Glomerular visceral epithelial cell (primary cell): ENCODE data around the gene TAF1D.

Experiments
- DNase-seq: peaks from one replicate; pipeline ENCODE4 v3.0.0-alpha.2; 2016; ENCODE audit errors: extremely low spot score

TAF1D gene

GRCh38 chr11:93720522-93720921 lies 20.8 kb downstream of the TAF1D start:
- DNase-seq = no peak

GRCh38 chr11:93719310-93719709 lies 22.0 kb downstream of the TAF1D start:
- DNase-seq = no peak

- no peak for DNase-seq
These were observed 23.2 kb downstream of the TAF1D start for GRCh38 chr11:93718057-93718563.

GRCh38 chr11:93717501-93717900 lies 23.8 kb downstream of the TAF1D start:
- DNase-seq = peak; percentile 45

- no peak for DNase-seq
These were observed 25.4 kb downstream of the TAF1D start for GRCh38 chr11:93715797-93716396.

GRCh38 chr11:93712678-93713077 lies 28.6 kb downstream of the TAF1D start:
- DNase-seq = no peak

- DNase-seq = no peak
These were observed 31.1 kb downstream of the TAF1D start for GRCh38 chr11:93710239-93710638.

- no peak for DNase-seq
These were observed 37.1 kb downstream of the TAF1D start for GRCh38 chr11:93704237-93704636.

GRCh38 chr11:93700830-93701229 lies 40.5 kb downstream of the TAF1D start:
- no peak for DNase-seq

GRCh38 chr11:93697611-93698010 lies 43.7 kb downstream of the TAF1D start:
- DNase-seq = no peak

GRCh38 chr11:93694557-93694956 lies 46.7 kb downstream of the TAF1D start:
- DNase-seq = no peak

GRCh38 chr11:93694109-93694508 lies 47.2 kb downstream of the TAF1D start:
- DNase-seq = no peak

- no peak for DNase-seq
These were observed 52.1 kb downstream of the TAF1D start for GRCh38 chr11:93689240-93689639.

GRCh38 chr11:93686812-93687211 lies 54.5 kb downstream of the TAF1D start:
- DNase-seq = no peak

- DNase-seq = no peak
These were observed 55.1 kb downstream of the TAF1D start for GRCh38 chr11:93686226-93686625.
